HG02571 (cell line): ENCODE results near the gene SMPD1.
"Not testable (repeated sequence)": the region's sequence is repeated elsewhere in the genome, so short reads cannot be mapped to it uniquely, and the experiment has no call there.

Experiments used
- ATAC-seq: cut with Tn5 transposase; IDR thresholded peaks from one replicate; pipeline ENCODE4 v1.9.1; 2021; ENCODE audit warnings: mild to moderate bottlenecking, moderate library complexity; ENCODE audit not compliant: unreplicated experiment

The SMPD1 gene

DNA sequence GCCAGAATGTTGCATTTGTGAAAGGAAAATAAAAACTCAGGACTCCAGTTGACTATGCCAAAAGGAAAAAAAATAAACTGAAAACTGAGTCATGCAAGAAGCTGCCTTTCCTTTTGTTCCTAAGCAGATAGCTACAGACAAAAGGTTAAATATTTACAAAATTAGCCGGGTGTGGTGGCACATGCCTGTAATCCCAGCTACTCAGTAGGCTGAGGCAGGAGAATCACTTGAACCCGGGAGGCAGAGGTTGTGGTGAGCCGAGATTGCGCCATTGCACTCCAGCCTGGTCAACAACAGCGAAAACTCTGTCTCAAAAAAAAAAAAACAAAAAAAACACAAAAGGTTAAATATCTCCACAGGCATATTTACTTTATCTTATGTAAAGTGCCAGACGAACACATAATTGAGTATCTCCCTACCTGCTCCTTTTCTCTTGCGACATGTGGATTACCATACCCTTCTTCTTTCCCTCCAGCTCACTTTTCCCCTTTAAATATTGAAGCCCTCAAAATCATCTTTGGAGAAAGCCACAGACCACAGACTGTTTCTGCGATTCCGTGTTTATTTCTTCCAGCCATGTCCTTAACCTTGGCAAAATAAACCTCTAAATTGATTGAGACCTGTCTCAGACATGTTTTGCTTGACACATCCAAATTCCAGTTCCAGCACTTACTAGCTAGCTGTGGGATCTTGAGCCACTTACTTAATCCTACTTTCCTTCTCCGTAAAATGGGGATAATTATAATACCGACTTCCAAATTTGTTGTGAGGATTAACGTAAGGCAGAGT lies 2.3 kb upstream of the SMPD1 start:
- no peak for ATAC-seq

- ATAC-seq = no peak
Measured at GRCh38 chr11:6388748-6389147, 1.5 kb upstream of the SMPD1 start.

GRCh38 chr11:6390718-6391469 lies 620 bp downstream of the SMPD1 start:
- ATAC-seq = peak; percentile 0

- no peak for ATAC-seq
Measured at GRCh38 chr11:6391537-6392134, 1.4 kb downstream of the SMPD1 start.

DNA sequence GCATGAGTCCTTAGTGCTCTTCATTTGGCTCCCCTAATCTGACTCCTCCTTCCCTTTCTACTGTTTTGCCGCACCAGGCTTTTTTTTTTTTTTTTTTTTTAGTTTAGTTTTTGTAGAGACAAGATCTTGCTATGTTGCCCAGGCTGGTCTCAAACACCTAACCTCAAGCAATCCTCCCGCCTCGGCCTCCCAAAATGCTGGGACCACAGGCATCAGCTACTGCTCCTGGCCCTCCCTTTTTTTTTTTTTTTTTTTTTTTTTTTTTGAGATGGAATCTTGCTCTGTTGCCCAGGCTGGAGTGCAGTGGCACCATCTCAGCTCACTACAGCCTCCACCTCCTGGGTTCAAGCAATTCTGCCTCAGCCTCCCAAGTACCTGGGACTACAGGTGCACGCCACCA lies 2.0 kb downstream of the SMPD1 start:
- not testable (repeated sequence) for ATAC-seq

- no peak for ATAC-seq
Measured at GRCh38 chr11:6393989-6394670, 3.9 kb downstream of the SMPD1 start.

- ATAC-seq = no peak
Measured at GRCh38 chr11:6395470-6396060, 5.3 kb downstream of the SMPD1 start.

DNA sequence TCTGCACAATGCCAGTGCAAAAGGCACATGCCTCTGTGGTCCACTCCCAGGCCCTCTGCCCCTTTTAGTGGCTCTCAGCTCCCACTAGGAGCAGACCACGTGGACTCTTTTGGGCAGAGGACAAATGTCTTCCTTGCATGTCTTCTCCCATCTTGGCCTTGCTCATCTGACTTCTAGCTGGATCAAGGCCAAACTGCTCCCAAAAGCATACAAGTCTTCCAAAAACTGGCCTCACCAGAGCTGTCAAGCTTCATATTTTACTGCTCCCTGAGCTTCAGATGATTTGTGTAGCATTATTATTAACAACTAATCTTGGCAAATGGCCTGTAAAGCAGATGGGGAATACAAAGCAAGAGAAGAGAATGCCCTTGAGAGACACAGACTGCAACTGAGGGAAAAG lies 6.9 kb downstream of the SMPD1 start:
- no peak for ATAC-seq

- no peak for ATAC-seq
Measured at GRCh38 chr11:6397636-6398035, 7.4 kb downstream of the SMPD1 start.

- ATAC-seq = no peak
Measured at GRCh38 chr11:6400431-6401345, 10.4 kb downstream of the SMPD1 start.

DNA sequence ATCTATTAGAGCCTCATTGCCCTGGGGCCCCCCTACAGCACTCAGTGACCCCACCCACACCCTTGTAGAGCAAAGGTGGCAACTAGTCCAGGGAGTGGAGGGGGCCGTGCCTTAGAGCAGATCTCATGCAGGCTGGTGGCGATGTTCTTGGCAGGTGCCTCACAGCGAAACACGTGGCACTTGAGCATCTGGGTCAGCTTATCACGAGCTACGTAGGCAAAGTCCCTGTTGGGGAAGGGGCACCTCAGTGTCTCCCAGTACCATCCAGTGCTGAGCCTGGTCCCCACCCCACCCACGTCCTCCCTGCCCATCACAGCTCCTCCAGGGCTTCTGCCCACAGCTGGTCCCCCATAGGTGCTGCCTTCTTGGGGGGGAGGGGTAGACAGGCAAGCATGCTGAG lies 11.2 kb downstream of the SMPD1 start:
- ATAC-seq = no peak

GRCh38 chr11:6402061-6402470 lies 11.8 kb downstream of the SMPD1 start:
- no peak for ATAC-seq

- peak; percentile 80 for ATAC-seq
Measured at GRCh38 chr11:6402561-6402981, 12.3 kb downstream of the SMPD1 start.

DNA sequence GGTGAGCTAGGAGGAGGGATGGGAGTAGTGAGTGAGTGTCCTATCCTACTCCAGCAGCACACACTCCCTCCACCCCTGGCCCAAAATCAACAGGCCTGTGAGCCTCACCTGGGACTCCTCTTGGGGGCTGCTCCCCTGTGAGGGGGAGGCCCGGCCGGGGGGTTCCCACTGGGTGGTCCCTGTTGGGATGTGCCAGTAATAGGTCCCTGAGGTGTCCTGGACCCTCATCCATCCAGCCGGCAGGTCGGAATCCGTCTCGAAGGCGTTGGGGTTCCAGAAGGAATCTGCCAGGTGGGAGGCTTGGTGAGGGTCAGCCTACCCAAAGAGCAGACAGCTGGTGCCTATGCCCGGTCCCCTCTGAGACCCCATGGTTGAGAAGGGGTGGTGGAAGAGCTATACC lies 13.3 kb downstream of the SMPD1 start:
- ATAC-seq = no peak

GRCh38 chr11:6404342-6405051 lies 14.2 kb downstream of the SMPD1 start:
- no peak for ATAC-seq

DNA sequence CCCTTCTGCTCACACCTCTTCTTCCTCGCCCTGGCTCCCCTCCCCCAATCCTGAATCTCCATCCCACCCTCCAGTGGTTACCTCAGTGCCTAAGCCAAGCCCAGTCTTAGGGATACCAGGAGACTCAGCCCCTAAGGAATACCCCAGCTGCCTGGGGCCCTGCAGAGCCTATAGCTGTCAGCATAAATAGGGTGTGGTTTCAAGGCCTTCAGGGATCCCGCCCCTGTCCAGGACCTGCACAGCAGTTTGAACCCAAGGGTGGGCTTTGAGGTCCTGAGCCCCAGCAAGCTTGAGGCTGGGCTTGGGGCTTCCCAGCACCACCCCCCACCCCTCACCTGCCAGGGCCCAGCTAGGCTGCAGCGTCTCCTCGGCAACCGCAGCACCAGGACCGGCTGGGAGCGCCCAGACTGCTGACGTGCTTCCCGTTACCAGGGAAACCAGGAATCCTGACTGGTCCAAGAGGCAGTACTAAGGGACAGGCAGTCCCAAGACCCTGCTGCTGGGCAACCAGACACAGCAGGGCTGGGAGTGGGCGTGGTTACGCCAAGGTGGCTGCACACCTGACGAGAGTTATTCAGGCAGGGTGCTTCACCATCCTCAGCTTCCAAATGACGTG lies 14.9 kb downstream of the SMPD1 start:
- ATAC-seq = no peak

DNA sequence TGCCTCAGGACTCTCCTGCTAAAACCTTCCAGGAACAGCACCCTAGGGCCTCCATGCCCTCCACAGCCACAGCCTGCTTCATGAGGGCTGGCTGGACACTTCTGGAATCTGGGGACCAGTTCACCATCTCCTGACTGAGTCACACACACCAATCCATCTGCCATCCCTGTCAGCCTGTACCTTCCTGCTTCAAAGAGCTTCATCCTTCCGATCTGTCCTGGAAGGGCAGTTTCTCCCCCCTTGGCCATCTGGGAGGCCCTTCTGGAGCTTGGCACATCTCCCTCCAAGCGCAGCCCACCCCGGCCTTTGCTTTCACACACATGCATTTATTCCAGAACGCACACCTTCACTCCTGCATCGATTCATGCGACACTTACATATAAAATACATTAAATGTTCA lies 15.6 kb downstream of the SMPD1 start:
- no peak for ATAC-seq

GRCh38 chr11:6406370-6406769 lies 16.1 kb downstream of the SMPD1 start:
- ATAC-seq = no peak
